Transverse colon (tissue), 4 donors: ENCODE results near the gene NR3C1. TPM values are rescaled to one million over a fixed set of nuclear protein-coding genes. Genes with fewer than 3 reads are reported as not detected.
A peak's percentile ranks its signal among the peaks of the same experiment; 100 is the strongest.

ENCODE experiments used
- DNase-seq: peaks from one replicate; pipeline ENCODE4 v3.0.0-alpha.2; 2019
- H3K27ac ChIP-seq, 4 donors: fragments of 200-600 bp; sonication (generic); 2 replicates each; pipeline ENCODE4 v1.5.1; 2016 to 2018; ENCODE audit warnings: inconsistent platforms in 4 of 4
- H3K27me3 ChIP-seq: fragments of 200-600 bp; sonication (generic); 2 replicates; pipeline ENCODE4 v1.5.1; 2017; ENCODE audit warnings: inconsistent platforms
- H3K36me3 ChIP-seq, 4 donors: fragments of 200-600 bp; sonication (generic); 2 replicates each; pipeline ENCODE4 v1.5.1; 2017 to 2019; ENCODE audit warnings: inconsistent platforms in 4 of 4
- H3K4me1 ChIP-seq, 4 donors: fragments of 200-600 bp; sonication (generic); 2 replicates each; pipeline ENCODE4 v1.5.1; 2017 to 2020; ENCODE audit warnings: inconsistent platforms in 4 of 4
- H3K4me3 ChIP-seq, 4 donors: fragments of 200-600 bp; sonication (generic); 1 replicate in 1 of 4; 2 replicates in 3 of 4; pipeline versions ENCODE4 v1.5.1 to v1.6.1; 2017 to 2019; ENCODE audit warnings: inconsistent platforms in 4 of 4
- H3K9me3 ChIP-seq, 2 donors: fragments of 200-600 bp; sonication (generic); 2 replicates each; pipeline ENCODE4 v1.5.1; 2017 to 2019; ENCODE audit warnings: inconsistent platforms in 2 of 2
- CTCF ChIP-seq, 5 experiments: fragments of 200-600 bp in 3 of 5; fragments of 450-650 bp in 2 of 5; sonication (generic) in 3 of 5; IDR thresholded peaks; 1 replicate in 2 of 5; 2 replicates in 3 of 5; pipeline ENCODE4 v1.5.1; 2016 to 2017; ENCODE audit warnings: antibody characterized with exemption in 5 of 5, inconsistent platforms in 3 of 5, mild to moderate bottlenecking in 2 of 5, moderate library complexity in 1 of 5
- EP300 ChIP-seq: sonication (generic); formaldehyde crosslinking; IDR thresholded peaks from one replicate; pipeline ENCODE4 v1.6.1; 2017; ENCODE audit warnings: antibody characterized with exemption, low read depth
- POLR2A ChIP-seq: fragments of 450-650 bp; IDR thresholded peaks from one replicate; pipeline ENCODE4 v1.6.1; 2016; ENCODE audit warnings: antibody characterized with exemption, mild to moderate bottlenecking, moderate library complexity
- POLR2AphosphoS5 ChIP-seq, 3 donors: sonication (generic); formaldehyde crosslinking; IDR thresholded peaks; one replicate each; pipeline ENCODE4 v1.6.1; 2016; ENCODE audit warnings: antibody characterized with exemption in 3 of 3
- WGBS, 2 donors: methylation state at CpG; one replicate each; pipeline ENCODE4 v1.1.5; 2018; ENCODE audit warnings: low coverage in 1 of 2; 5-methylcytosine and 5-hydroxymethylcytosine counted together
- in situ Hi-C, 4 donors: fragments of 200-750 bp; cut with MboI; loops; one replicate each; pipeline versions ENCODE4 v1.15.0 to v1.15.1; 2017; ENCODE audit warnings: low sequenced_read_pairs in 3 of 4, low pct_ligation_motif_present in 1 of 4, low pct_unique_long_range_greater_than_20kb in 1 of 4
- intact Hi-C: fragments of 100-400 bp; cut with DNase I; formaldehyde crosslinking; loops from one replicate; pipeline ENCODE4 v1.15.1; 2023; ENCODE audit warnings: low total_unique reads
- total RNA-seq, 4 donors: library from RNA; depleted of rRNA; stranded (reverse); fragments of >200 nt; gene quantifications; one replicate each; pipeline ENCODE4 v1.1.0, GENCODE V29; 2016

Gene NR3C1
- total RNA-seq, 4 donors from 2014 or later: 8.4 to 37.7 (median 30.3) TPM

- DNase-seq: no peak
- intact Hi-C loops: no loop called here
- no peak overlapping the region for H3K4me3 ChIP-seq
- in situ Hi-C loops: loop anchor here in 1 of 4 donors (25.0 kb wide), 1 partner anchor 372 kb away; the partner anchor contains the start of gene HMHB1
- H3K4me1 ChIP-seq: peaks cover 0 to 1% (median 0%) of the 10 kb centered on the region in 4 donors
- H3K27me3 ChIP-seq: peaks cover 3% of the 10 kb centered on the region
- H3K9me3 ChIP-seq: no peaks in the 10 kb centered on the region
- no peak overlapping the region for H3K27ac ChIP-seq
- 83 to 92% methylated on average over 2 of the region's 2 CpGs for WGBS, 2 donors
- TF ChIP-seq EP300 (no peak), POLR2AphosphoS5 (IDR thresholded peaks at IDR 0.05) (no peak), CTCF (IDR thresholded peaks at IDR 0.05) (no peak), POLR2A (no peak)
- H3K36me3 ChIP-seq: no peaks in the 10 kb centered on the region
Measured at GRCh38 chr5:143440448-143441115, 37.1 kb upstream of the NR3C1 start.

- no peak for TF ChIP-seq CTCF (IDR thresholded peaks at IDR 0.05)
- TF ChIP-seq POLR2A: no peak
- TF ChIP-seq EP300: no peak
- no peak for TF ChIP-seq POLR2AphosphoS5 (IDR thresholded peaks at IDR 0.05)
- no peaks in the 10 kb centered on the region for H3K36me3 ChIP-seq
- WGBS, 2 donors: 85 to 92% methylated on average over 3 to 4 of the region's 4 CpGs
- no peak overlapping the region for H3K4me3 ChIP-seq
- H3K27ac ChIP-seq: no peak overlapping the region
- H3K4me1 ChIP-seq: peaks cover 0 to 3% (median 0%) of the 10 kb centered on the region in 4 donors
- in situ Hi-C loops: loop anchor here in 1 of 4 donors (25.0 kb wide), 1 partner anchor 375 kb away; the partner anchor contains the start of gene HMHB1
- DNase-seq: no peak
- peaks cover 3% of the 10 kb centered on the region for H3K27me3 ChIP-seq
- intact Hi-C loops: no loop called here
- no peaks in the 10 kb centered on the region for H3K9me3 ChIP-seq
Measured at GRCh38 chr5:143437666-143438273, 34.3 kb upstream of the NR3C1 start.

GRCh38 chr5:143436871-143437270, 33.4 kb upstream of the NR3C1 start:
- Histone ChIP-seq H3K27me3 (peaks cover 3% of the 10 kb centered on the region), H3K27ac (no peak overlapping the region), H3K4me3 (no peak overlapping the region), H3K36me3 (no peaks in the 10 kb centered on the region), H3K4me1 (peaks cover 0 to 3% (median 0%) of the 10 kb centered on the region in 4 donors), H3K9me3 (no peaks in the 10 kb centered on the region)
- 33 to 65% methylated on average over 1 to 2 of the region's 2 CpGs for WGBS, 2 donors
- TF ChIP-seq EP300 (no peak), POLR2A (no peak), POLR2AphosphoS5 (IDR thresholded peaks at IDR 0.05) (no peak), CTCF (IDR thresholded peaks at IDR 0.05) (no peak)
- no peak for DNase-seq
- intact Hi-C loops (no loop called here), in situ Hi-C loops (loop anchor here in 1 of 4 donors (25.0 kb wide), 1 partner anchor 375 kb away; the partner anchor contains the start of gene HMHB1)

- WGBS, 2 donors: 44 to 60% methylated on average over 3 to 6 of the region's 6 CpGs
- Histone ChIP-seq H3K4me3 (peak overlapping the region in 1 of 4 donors; percentile 23), H3K9me3 (no peaks in the 10 kb centered on the region), H3K36me3 (no peaks in the 10 kb centered on the region), H3K27ac (peak overlapping the region in 3 of 4 donors; percentile 15 to 55 (median 20)), H3K27me3 (peaks cover 3% of the 10 kb centered on the region), H3K4me1 (peaks cover 0 to 3% (median 0%) of the 10 kb centered on the region in 4 donors)
- TF ChIP-seq POLR2A (no peak), POLR2AphosphoS5 (IDR thresholded peaks at IDR 0.05) (peak in 1 of 3 donors; percentile 9), CTCF (IDR thresholded peaks at IDR 0.05) (no peak)
- DNase-seq: peak; percentile 16
- in situ Hi-C loops: loop anchor here in 1 of 4 donors (25.0 kb wide), 1 partner anchor 377 kb away; the partner anchor contains the start of gene HMHB1
- intact Hi-C loops: no loop called here
Measured at GRCh38 chr5:143435210-143435657, 31.7 kb upstream of the NR3C1 start.
